Astrocyte of the cerebellum (primary cell): ENCODE results near the gene SETBP1.

Experiments used
- DNase-seq: peaks from one replicate; pipeline ENCODE4 v3.0.0-alpha.2; 2011; ENCODE audit warnings: low read depth
- H3K4me3 ChIP-seq: 2 replicates; pipeline ENCODE4 v1.5.1; 2011; ENCODE audit warnings: mild to moderate bottlenecking, low read depth, low read length, moderate library complexity
- in situ Hi-C: cut with HindIII; loops from 2 replicates; pipeline ENCODE4 v1.10.0; 2017; ENCODE audit warnings: low sequenced_read_pairs
- TF ChIP-seq, protein P1 (sequence below): IDR thresholded peaks from 2 replicates; pipeline ENCODE4 v1.5.1; 2012; ENCODE audit warnings: low read length, low read depth, moderate library complexity, mild to moderate bottlenecking; ENCODE audit errors: missing control alignments

SETBP1 gene

DNA sequence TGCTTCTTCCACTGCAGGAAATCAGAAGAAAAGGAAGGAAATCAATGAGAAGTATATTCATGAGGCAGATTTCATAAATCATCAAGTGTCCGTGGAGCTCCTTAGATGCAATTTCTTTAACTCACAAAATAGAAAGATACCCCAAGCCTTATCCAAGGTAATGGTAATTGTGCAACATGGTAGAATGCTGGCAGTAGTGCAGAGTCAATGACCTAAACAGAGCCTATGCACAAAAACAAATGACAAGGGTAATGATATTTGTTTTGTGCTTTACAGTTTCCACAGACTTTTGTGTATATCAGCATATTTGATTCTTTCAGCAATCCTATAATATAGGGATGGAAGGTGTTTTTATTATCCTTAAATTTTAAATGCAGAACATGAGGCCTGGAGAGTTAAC lies 102.7 kb downstream of the SETBP1 start:
- no peak for DNase-seq
- in situ Hi-C loops = no loop called here
- no peak overlapping the region for H3K4me3 ChIP-seq
- TF ChIP-seq, protein P1, sequence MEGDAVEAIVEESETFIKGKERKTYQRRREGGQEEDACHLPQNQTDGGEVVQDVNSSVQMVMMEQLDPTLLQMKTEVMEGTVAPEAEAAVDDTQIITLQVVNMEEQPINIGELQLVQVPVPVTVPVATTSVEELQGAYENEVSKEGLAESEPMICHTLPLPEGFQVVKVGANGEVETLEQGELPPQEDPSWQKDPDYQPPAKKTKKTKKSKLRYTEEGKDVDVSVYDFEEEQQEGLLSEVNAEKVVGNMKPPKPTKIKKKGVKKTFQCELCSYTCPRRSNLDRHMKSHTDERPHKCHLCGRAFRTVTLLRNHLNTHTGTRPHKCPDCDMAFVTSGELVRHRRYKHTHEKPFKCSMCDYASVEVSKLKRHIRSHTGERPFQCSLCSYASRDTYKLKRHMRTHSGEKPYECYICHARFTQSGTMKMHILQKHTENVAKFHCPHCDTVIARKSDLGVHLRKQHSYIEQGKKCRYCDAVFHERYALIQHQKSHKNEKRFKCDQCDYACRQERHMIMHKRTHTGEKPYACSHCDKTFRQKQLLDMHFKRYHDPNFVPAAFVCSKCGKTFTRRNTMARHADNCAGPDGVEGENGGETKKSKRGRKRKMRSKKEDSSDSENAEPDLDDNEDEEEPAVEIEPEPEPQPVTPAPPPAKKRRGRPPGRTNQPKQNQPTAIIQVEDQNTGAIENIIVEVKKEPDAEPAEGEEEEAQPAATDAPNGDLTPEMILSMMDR = no peak

DNA sequence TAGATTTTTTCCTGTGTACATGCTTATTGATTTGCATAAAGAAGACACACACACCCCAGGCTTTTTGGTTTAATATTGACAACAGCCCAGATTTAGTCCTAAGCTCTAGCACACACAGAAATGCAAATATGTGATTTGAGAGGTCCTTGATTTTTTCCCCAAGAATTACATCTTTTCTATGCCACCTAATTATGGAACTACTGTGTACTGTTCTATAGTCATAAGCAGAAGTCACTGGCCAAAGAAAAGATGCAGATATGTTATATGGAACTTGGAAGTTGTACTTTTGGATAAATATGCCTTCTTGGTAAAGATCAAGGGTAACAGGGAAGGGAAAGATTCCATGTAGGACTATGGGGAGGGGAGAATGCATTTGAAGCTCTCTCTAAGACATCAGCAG lies 105.6 kb downstream of the SETBP1 start:
- no peak overlapping the region for H3K4me3 ChIP-seq
- in situ Hi-C loops = no loop called here
- DNase-seq = no peak
- TF ChIP-seq, protein P1 = no peak

DNA sequence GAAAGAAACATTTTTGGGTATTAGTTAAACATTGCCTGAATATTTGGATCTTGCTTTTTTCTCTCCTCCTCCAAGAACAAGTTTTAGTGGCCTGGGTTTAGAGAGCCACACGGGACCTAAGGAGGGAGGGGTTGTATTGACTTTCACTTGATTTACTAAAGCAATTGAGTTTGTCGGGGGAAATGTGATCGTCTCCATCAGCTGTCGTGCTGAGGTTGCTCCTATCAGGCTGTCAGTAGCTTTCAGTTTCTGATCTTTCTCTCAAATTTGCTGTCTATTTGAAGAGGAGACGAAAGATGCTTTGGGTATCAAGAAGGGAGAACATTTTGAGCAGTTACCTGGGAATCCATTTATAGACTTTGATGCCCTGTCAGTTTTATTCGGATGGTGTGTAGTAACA lies 106.0 kb downstream of the SETBP1 start:
- H3K4me3 ChIP-seq = no peak overlapping the region
- in situ Hi-C loops = no loop called here
- no peak for DNase-seq
- TF ChIP-seq, protein P1 = no peak

DNA sequence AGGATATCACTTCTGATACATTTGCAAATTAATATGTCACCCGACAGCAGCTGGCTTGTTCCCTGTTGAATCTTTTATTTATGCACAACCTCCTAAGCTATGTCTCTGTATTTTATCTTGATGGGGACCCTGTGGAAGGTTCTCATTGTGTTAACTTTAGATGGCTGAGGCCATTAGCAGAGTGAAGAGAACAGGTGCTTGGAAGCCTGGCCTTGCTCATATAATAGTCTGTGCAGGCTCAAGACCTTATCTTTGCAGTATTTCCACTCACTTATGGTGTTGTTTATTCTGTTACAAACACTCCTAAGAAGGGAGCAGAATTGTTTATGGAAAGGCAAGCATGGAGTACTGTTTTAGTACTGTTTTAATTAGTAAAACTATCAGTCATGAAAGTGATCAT lies 107.6 kb downstream of the SETBP1 start:
- DNase-seq = no peak
- in situ Hi-C loops = no loop called here
- TF ChIP-seq, protein P1 = no peak
- H3K4me3 ChIP-seq = no peak overlapping the region

DNA sequence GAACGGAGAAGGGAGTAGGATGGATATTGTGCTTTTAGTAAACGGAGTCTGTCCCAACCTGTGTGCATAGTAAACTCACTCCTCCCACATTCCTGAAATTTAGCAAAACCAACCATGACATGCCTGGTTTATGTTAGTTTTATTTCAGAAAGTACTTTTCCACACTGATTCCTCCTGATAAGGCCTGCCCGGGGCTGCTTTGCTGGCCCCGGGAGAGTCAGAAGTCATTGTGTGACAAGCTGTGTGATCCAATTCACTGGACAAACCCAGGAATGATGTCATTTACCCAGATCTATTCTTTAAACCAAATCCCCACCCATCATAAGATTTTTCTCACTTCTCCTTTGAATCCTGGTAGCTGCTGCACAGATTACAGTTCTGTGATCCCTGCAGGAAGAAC lies 109.0 kb downstream of the SETBP1 start:
- DNase-seq = peak; percentile 19
- in situ Hi-C loops = no loop called here
- TF ChIP-seq, protein P1 = no peak
- no peak overlapping the region for H3K4me3 ChIP-seq

DNA sequence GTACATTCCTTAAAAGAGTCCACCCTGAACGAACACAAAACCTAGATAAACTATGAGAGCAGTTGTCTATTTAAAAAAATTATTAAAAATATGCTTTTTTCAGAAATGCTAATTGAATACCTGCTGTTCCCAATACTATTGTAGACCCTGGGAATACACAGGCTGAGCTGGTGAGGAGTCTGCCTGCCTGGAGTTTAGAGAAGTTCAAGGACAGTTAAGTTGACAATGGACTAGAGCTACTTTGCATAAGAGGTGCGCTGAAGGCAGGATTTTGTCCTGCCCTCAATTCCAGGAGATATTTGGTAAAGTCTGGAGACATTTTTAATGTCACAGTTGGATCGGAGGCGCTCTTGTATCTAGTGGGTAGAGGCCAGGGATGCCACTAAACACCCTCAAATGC lies 110.2 kb downstream of the SETBP1 start:
- in situ Hi-C loops = no loop called here
- TF ChIP-seq, protein P1 = no peak
- no peak overlapping the region for H3K4me3 ChIP-seq
- DNase-seq = no peak

DNA sequence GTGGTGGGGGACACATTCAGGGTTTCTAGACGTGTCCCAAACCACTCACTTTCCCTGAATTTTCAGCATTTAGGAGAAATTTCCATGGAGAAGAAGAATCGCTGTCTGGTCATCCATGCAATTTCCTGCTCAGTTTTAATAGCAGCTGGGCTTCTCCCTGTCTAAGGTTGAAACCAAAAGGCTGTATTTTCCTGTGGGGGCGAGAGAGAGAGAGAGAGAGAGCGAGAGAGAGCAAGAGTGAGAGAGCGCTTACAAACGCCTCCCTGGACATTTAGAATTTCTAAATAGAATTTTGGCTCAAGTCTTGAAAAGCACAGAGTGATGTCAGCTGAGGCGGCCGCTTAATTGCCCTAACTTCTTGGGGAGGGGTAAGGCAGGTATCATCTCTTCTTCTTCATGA lies 110.8 kb downstream of the SETBP1 start:
- DNase-seq = no peak
- no peak overlapping the region for H3K4me3 ChIP-seq
- TF ChIP-seq, protein P1 = no peak
- in situ Hi-C loops = no loop called here
